ENCODE results near the gene KLHL2.

The KLHL2 gene

GRCh38 chr4:165324918-165325304 lies 117.5 kb downstream of the KLHL2 start:
- TF ChIP-seq ARNT (IDR thresholded peaks at IDR 0.05) = no peak
- CTCF ChIA-PET = interaction anchor here (0.5 kb wide), 1 partner anchor 1296 kb away, joined by 4 read pairs; no protein-coding TSS in a partner anchor
- no peak for DNase-seq (ENCODE audit: extremely low spot score)
- POLR2A ChIA-PET = interaction anchor here (2.9 kb wide), 1 partner anchor 116 kb away, joined by 10 read pairs; no protein-coding TSS in a partner anchor

GRCh38 chr4:165325732-165326512 lies 118.6 kb downstream of the KLHL2 start:
- ChIA-PET CTCF (interaction anchor here (1.1 kb wide), 1 partner anchor 195 kb away, joined by 3 read pairs; no protein-coding TSS in a partner anchor), POLR2A (interaction anchor here (2.9 kb wide), 1 partner anchor 117 kb away, joined by 10 read pairs; no protein-coding TSS in a partner anchor)
- TF ChIP-seq ZNF384 (IDR thresholded peaks at IDR 0.05) (no peak), FOXK2 (IDR thresholded peaks at IDR 0.05) (no peak), FOXM1 (IDR thresholded peaks at IDR 0.05; ENCODE audit: borderline replicate concordance) (no peak), ELF4 (IDR thresholded peaks at IDR 0.05) (no peak)
- TF ChIP-seq, protein P1, sequence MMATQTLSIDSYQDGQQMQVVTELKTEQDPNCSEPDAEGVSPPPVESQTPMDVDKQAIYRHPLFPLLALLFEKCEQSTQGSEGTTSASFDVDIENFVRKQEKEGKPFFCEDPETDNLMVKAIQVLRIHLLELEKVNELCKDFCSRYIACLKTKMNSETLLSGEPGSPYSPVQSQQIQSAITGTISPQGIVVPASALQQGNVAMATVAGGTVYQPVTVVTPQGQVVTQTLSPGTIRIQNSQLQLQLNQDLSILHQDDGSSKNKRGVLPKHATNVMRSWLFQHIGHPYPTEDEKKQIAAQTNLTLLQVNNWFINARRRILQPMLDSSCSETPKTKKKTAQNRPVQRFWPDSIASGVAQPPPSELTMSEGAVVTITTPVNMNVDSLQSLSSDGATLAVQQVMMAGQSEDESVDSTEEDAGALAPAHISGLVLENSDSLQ (IDR thresholded peaks at IDR 0.05) = no peak
- DNase-seq (ENCODE audit: extremely low spot score) = no peak

- TF ChIP-seq ELF4 (IDR thresholded peaks at IDR 0.05) (no peak), FOXA1 (IDR thresholded peaks at IDR 0.05) (no peak), CTBP1 (IDR thresholded peaks at IDR 0.05; ENCODE audit: borderline replicate concordance) (no peak), SP1 (IDR thresholded peaks at IDR 0.05) (no peak)
- TF ChIP-seq, protein P1 (IDR thresholded peaks at IDR 0.05) = no peak
- ChIA-PET CTCF (interaction anchor here (0.6 to 1.5 kb wide), 3 partner anchors 29 to 214 kb away, joined by 3 to 5 read pairs (median 4); partner anchors contain the start of gene TMEM192), POLR2A (interaction anchor here (0.9 to 2.9 kb wide), 15 partner anchors 11 to 214 kb away, joined by 3 to 12 read pairs (median 5); partner anchors contain the start of genes CPE and TMEM192)
- peak; percentile 38 for DNase-seq (ENCODE audit: extremely low spot score)
Measured at GRCh38 chr4:165326831-165327210, 119.5 kb downstream of the KLHL2 start.

- peak; percentile 94 for DNase-seq (ENCODE audit: extremely low spot score)
- ChIA-PET POLR2A (interaction anchor here (0.6 to 2.9 kb wide), 17 partner anchors 8 to 215 kb away, joined by 3 to 12 read pairs (median 5); partner anchors contain the start of genes CPE and TMEM192), CTCF (interaction anchor here (0.6 to 1.5 kb wide), 3 partner anchors 28 to 214 kb away, joined by 3 to 5 read pairs (median 4); partner anchors contain the start of gene TMEM192)
- TF ChIP-seq SP1 (IDR thresholded peaks at IDR 0.05) = no peak
- TF ChIP-seq, protein P1 (IDR thresholded peaks at IDR 0.05) = peak; percentile 96
- TF ChIP-seq L3MBTL2 (conservative IDR thresholded peaks at IDR 0.05) = peak; percentile 73
- TF ChIP-seq CTBP1 (IDR thresholded peaks at IDR 0.05; ENCODE audit: borderline replicate concordance) = peak; percentile 67; the same call in 1 of the 2 replicates
Measured at GRCh38 chr4:165327211-165328100, 120.1 kb downstream of the KLHL2 start, which contains the start of gene MSMO1. Gene MSMO1, plus strand, starts transcription at chr4:165327669. Its CDS starts 5,702 bp downstream, at chr4:165333371.

DNA sequence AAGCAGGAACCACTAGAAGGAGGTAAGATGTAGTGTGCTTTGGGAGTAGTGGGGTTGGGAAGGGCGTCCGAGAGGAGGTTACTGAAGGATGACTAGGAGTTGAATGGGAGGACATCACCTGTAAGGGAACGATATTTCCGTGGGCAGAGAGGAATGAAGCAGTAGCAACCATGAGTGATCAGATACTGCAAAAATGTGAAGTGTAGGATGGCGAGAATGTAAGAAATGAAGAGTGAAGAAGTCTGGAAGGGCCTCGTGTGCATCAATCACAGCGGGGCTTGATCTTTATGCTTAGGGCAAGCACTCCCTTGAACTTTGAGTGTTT lies 120.7 kb downstream of the KLHL2 start:
- POLR2A ChIA-PET = interaction anchor here (2.1 kb wide), 1 partner anchor 13 kb away, joined by 12 read pairs; no protein-coding TSS in a partner anchor

GRCh38 chr4:165328708-165329107 lies 121.3 kb downstream of the KLHL2 start:
- TF ChIP-seq CTBP1 (IDR thresholded peaks at IDR 0.05; ENCODE audit: borderline replicate concordance) = no peak
- no peak for TF ChIP-seq ZNF384 (IDR thresholded peaks at IDR 0.05)
- TF ChIP-seq L3MBTL2 (conservative IDR thresholded peaks at IDR 0.05) = no peak
- TF ChIP-seq NFRKB (IDR thresholded peaks at IDR 0.05) = no peak
- TF ChIP-seq ARNT (IDR thresholded peaks at IDR 0.05) = no peak
- TF ChIP-seq FOXM1 (IDR thresholded peaks at IDR 0.05; ENCODE audit: borderline replicate concordance) = no peak
- TF ChIP-seq SUZ12 (IDR thresholded peaks at IDR 0.05) = no peak
- no peak for TF ChIP-seq TARDBP (IDR thresholded peaks at IDR 0.05)
- TF ChIP-seq HDGF (IDR thresholded peaks at IDR 0.05; ENCODE audit: borderline replicate concordance) = no peak
- no peak for TF ChIP-seq LEF1 (IDR thresholded peaks at IDR 0.05; ENCODE audit: borderline replicate concordance)
- TF ChIP-seq, protein P1 (IDR thresholded peaks at IDR 0.05) = no peak
- TF ChIP-seq FOXK2 (IDR thresholded peaks at IDR 0.05) = no peak
- TF ChIP-seq FOXA1 (IDR thresholded peaks at IDR 0.05) = no peak
- TF ChIP-seq SP1 (IDR thresholded peaks at IDR 0.05) = no peak
- no peak for TF ChIP-seq ELF4 (IDR thresholded peaks at IDR 0.05)
- TF ChIP-seq BHLHE40 (IDR thresholded peaks at IDR 0.05; ENCODE audit: borderline replicate concordance) = no peak
- CTCF ChIA-PET = no interaction called here
- POLR2A ChIA-PET = no interaction called here

More for the DNA sequence above, 120.7 kb downstream of the KLHL2 start:
- TF ChIP-seq HDGF (IDR thresholded peaks at IDR 0.05; ENCODE audit: borderline replicate concordance) = no peak
- no peak for TF ChIP-seq NFRKB (IDR thresholded peaks at IDR 0.05)
- TF ChIP-seq FOXA1 (IDR thresholded peaks at IDR 0.05) = no peak
- TF ChIP-seq FOXK2 (IDR thresholded peaks at IDR 0.05) = no peak
- no peak for DNase-seq (ENCODE audit: extremely low spot score)
- CTCF ChIA-PET = no interaction called here

More at GRCh38 chr4:165328708-165329107, 121.3 kb downstream of the KLHL2 start:
- DNase-seq (ENCODE audit: extremely low spot score) = no peak

All from HEK293T (cell line).